NCI-H2081 (cell line): ENCODE measurements around the gene TCF19.
"Not testable (repeated sequence)": the region's sequence is repeated elsewhere in the genome, so short reads cannot be mapped to it uniquely, and the experiment has no call there.

Experiments used
- DNase-seq, 2 experiments: peaks; one replicate each; lab custom pipeline; 2025; lab: John Stamatoyannopoulos, UW

TCF19 gene

DNA sequence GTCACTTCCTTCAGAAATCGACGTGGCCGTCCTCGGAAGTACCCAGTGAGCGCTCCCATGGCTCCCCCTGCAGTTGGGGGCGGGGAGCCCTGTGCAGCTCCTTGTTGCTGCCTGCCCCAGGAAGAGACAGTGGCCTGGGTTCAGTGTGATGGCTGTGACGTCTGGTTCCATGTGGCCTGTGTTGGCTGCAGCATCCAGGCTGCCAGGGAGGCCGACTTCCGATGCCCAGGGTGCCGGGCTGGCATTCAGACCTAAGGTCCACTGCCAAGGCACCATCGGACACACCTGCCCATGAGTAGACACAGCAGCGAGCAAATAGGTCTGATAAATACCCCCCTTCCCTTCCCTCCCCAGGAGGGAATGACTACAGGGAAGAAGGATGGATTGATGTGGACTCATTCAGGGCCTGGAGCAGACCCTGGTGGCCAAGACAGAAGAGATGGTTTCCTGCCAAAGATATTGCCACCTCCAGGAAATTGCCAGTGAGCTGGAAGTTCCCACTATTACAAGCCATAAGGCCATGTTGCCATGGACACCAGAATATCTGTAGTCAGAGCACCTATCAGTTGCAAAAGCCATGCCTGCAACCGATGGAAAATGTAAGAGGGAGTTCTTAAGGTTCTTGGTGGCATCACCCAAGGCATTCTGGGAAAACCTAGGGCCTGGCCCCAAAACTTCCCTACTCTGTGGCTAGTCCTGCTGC is 4.2 kb downstream of the TCF19 start:
- DNase-seq, result no peak

DNA sequence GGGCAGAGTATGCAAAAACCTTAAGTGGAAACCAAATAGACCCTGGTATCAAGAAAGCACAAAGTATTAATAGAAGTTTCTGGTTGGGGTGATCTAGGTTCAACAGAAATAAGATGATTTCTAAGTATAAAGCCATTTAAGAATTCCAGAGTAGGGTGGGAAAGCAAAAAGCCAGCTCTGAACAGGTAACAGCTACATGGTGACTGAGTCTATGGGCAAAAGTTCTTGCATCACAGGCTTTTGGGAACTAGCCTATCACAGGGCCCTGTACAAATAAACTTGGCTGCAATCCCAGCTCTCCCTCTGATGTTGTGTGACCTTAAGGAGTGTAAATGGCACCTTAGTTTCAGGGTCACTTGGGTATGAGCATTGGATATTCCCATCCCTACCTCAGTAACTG is 5.5 kb downstream of the TCF19 start:
- no peak for DNase-seq

DNA sequence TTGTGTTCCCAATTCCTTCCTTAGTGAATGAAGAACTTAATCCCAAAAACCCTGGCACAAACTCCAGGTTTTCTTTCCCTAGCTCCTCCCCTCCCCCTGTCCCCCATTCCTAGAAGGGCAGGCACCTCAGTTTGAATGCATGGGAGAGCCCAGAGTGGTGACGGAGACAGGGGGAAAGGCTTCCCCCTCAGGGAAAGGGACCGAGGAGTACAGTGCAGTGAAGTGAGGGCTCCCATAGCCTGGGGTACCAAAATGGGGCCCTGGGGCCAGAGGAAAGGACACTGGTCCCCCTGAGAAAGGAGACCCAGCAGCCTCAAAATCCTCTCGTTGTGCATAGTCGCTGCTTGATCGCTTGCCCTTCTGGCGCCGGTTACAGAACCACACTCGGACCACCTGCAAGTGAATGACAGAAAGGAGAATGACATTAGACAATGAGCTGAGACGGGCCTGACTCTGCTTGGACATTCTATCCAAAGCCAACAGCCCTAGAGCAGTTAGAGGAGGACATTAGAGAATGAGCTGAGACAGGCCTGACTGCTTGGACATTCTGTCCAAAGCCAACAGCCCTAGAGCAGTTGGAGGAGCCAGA is 6.2 kb downstream of the TCF19 start:
- DNase-seq, result not testable (repeated sequence)

DNA sequence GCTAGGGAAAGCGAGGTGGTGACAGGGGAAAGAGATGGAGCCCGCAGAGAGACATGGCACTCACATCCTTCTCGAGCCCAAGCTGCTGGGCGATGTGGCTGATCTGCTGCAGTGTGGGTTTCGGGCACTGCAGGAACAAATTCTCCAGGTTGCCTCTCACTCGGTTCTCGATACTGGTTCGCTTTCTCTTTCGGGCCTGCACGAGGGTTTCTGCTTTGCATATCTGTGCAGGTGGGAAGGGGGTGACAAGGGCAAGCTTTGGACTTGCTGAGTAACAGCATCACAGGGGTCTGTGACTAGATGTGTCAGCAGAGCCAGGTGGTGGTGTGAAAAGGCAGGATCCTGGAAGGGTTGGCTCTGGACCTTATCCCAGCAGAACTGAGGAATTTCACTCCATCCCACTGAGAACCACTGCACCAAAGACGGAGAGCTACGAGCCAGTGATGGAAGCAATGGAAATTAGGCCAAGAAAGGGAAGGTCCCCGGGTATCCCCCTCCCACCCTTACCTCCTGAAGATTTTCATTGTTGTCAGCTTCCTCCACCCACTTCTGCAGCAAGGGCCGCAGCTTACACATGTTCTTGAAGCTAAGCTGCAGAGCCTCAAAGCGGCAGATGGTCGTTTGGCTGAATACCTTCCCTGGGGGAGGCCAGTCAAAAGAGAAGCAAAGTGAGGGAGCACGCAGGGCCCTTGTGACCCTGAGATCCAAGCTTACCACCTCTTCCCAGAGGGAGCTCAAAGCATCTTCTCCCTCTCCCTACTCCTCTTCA is 6.9 kb downstream of the TCF19 start:
- not testable (repeated sequence) for DNase-seq

DNA sequence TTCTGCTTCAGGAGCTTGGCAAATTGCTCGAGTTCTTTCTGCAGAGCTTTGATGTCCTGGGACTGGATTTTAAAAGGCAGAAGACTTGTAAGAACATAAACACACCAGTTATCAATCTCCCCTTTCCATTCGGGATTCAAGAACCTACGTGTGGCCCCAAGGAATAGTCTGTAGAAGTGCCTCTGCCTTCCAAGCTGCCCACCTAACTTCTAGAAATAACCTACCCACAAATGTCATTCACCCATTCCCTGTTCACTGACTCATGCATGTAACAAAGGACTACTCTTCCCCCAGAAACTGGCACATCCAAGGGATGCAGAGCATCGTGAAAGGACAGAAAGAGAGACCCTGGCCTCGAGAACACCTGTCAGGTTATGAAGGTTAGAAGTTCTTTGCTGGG is 7.6 kb downstream of the TCF19 start:
- no peak for DNase-seq

DNA sequence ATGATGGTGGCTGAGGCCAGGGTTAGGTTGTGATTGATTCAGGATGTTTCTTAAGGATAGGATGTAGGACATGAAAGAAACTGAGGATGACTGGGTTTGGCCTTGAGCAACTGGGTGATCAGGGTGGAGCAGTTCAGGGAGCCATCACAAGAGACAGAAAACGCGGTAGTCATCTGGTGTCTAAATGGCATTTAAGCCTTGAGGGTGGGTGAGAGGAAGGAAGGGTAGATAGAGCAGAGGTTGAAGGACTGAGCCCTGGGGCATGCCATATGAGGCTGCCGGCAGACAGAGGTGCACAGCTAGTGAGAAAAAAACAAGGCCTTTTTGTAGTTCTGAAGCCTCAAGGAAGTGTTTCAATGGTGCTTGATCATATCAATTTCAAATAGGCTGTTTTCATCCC is 10.2 kb downstream of the TCF19 start:
- no peak for DNase-seq

DNA sequence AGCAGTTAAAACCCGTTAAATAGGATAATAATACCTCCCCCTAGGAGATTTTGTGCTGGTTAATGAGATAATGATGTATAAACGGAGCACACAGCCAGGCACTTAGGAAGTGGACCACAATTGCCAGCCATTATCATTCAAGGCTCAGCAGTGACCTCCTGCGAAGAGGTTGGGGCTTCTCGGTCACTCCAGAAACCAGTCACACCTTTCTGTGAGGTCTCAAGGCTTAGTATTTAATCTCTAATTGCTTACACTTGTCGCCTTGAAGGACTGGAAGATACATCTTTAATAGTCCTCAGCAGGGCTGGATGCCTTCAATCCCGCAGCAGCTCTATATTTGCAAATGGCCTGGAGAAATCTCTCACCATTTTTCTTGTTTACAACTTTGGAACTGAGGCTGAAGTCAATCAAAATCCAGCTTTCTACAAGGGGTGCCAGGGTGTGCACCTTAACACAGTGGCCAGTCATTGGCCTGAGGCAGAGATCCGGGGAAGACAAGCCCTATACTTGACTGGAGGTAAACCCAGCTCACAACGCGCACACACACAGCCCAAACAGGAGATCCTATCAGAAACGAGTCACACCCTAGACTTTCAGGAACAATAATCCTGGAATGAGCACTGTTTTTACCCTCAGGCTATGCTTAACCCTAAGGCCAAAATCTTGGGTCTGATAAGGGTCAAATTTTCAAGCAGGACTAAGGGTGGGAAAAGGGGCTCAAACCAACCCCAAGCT is 10.9 kb downstream of the TCF19 start:
- no peak for DNase-seq

DNA sequence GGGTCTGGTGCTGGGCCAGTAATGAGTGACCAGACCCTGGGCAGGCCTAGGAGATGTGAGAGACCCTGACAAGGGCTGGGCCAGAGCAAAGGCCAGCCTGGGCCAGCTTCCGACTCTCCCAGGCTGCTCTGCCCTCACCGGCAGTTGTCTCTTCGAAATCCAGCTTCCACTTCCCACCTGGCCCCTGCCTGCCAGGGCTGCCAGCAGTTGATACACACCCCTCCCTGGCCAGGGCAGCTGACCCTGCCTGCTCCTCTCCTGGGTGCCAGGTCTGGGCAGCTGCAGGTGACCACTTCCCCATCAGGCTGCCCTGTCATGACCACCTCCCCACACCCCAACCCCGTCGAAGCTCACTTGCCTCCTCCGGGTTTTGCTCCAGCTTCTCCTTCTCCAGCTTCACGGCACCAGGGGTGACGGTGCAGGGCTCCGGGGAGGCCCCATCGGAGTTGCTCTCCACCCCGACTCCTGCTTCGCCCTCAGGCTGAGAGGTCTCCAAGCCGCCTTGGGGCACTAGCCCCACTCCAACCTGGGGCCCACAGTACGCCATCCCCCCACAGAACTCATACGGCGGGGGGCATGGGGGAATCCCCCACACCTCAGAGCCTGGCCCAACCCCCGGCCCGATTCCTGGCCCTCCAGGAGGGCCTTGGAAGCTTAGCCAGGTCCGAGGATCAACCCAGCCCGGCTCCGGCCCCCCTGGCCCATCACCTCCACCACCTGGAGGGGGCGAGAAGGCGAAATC is 11.6 kb downstream of the TCF19 start:
- DNase-seq, result not testable (repeated sequence)

DNA sequence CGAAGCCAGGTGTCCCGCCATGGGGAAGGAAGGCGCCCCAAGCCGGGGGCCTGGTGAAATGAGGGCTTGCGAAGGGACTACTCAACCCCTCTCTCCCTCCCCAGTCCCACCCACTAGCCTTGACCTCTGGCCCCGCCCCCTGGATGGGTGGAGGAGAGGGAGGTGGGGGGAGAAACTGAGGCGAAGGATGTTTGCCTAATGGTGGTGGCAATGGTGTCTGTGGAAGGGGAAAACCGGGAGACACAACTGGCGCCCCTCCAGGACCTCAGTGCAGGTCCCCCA is 12.2 kb downstream of the TCF19 start, which contains the start of gene POU5F1:
Gene POU5F1, minus strand, starts transcription at position 83 of the 282 bp plus-strand sequence. Its CDS starts 62 bp downstream, at position 21.
- no peak for DNase-seq

DNA sequence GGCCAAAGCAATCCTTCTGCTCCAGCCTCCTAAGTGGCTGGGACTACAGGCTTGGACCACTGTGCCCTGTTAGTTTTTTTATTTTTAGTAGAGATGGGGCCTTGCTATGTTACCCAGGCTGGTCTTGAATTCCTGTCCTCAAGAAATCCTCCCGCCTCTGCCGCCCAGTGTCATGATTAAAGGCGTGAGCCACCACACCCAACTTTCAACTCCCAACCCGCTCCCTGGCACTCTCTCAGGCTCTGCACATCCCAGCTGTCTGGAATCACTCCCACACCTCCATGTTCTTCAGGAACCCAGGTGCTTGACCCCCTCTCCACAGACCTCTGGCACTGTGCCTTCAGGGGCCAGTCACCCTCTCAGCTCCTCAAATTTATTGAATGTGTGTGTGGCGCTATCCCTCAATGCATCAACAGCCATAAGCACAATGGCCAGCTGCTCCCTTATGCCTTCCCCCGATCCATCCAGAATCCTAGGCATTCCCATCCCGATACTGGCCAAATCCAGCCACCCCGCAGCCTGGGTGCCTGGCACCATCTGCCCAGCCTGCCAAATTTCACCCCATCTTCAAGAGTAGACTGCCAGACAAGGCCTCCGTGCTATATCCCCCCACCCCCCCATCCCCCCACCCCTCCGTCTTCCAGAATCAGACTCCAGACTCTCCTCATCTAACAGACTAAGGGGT is 12.7 kb downstream of the TCF19 start:
- no peak for DNase-seq

DNA sequence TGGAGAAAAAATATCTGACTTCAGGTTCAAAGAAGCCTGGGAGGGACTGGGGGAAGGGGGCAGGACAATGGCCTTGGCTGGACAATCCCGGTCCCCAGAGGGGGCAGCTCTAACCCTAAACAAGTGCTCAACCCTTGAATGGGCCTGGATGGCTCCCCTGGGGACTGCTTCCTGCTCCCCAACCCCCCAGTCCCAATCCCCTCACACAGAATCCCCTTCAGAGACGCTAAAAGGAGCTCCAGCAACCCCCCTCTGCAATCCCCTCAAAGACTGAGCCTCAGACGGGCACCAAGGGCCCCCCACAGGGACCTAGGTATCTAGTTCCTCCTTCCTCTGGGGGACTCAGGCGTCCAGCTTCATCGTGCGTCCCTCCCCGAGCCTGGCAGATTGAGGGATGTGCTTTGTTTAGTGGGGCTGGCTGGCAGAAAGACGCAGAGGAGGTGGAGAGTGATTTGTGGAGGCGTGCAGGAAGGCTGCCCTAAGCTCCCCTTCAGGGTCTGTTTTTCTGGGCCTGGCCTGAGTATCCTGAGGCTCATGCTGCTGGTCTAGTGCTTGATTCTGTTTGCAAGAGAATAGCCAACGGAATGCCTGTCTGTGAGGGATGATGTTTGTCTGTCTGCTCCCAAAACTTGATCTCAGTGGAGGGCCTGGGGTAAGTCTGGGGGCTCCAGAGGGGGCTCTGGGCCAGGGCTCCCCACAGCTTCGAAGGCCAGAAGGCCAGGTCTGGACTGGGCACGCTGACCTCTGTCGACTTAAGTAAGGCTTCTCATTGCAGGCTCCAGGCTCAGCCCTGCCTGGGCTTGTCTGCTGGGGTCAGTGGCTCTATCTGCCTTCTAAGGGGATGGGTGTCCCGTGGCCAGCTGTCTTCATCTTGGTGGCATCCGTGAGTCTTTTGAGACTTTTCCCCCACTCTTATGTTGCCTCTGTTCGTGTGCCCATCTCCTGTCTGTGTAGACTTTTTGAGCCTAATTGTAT is 13.8 kb downstream of the TCF19 start:
- DNase-seq, result no peak

DNA sequence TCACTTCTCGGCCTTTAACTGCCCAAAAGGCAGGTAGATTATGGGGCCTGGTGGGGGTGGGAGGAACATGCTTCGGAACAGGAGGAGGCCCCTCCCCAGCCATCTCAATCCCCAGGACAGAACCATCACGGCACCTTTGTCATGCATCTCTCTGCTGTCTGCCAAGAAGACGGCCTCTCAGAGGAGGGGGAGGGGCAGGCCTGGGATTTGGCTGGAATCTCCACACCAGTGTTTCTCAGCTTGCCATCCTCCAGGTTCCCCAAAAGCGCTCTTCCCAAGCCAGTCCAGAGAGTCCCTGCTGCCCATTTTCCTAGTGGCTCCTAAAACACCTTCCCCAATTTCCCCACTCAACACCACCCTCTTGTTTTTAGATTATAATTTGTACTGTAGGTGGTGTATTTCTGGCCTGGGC is 14.6 kb downstream of the TCF19 start:
- no peak for DNase-seq

DNA sequence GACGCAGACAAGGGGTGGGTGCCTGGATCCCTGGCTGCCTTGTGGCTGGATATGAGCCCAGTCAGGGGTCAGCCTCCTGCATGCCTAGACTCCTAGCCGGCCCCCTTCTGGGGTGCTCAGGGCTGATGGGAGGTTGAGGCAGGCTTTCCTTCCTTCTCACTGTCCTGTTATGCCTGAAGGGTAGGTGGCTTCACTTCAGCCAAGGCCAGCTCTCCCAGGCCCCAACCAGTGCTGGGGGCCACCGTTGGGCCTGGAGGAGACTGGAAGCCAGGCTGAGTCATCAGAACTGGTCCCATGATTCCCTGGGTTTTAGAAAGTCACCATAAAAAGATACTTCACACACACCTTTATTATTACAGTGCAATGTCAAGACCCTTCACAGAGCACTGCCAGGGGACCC is 15.0 kb downstream of the TCF19 start:
- no peak for DNase-seq

DNA sequence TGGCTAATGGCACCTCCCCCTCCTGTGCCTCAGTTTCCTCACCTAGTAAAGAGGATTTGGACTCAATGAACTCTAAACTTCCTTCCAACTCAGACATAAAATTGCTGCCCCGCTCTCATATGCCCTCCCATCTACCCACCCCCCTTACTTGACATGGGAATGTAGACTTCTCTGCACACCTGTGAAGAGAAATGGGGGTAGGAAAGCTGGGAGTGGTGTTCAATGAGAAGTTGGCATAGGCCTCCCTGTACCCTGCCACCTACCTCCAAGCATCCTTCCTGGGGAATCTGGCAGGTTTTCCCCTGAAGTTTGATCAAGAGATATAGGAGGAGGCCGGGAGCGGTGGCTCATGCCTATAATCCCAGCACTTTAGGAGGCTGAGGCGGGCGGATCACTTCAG is 16.0 kb downstream of the TCF19 start:
- no peak for DNase-seq

DNA sequence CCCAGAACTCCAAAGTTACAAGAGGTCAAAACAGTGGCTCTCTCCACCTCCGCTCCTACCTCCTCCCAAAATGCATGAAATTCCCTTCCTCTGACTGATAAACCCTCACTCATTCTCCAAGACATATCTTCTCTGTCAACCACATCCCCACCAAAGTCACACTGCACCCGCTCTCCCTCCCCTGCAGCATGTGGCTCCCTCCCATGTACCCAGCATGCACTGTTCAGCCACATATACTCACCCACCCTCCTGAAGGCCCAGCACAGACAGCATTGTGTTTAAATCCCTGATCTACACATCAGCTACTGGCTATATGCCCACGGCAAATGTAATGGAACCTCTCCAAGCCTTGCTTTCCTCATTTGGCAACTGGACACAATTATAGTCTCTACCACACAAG is 17.6 kb downstream of the TCF19 start:
- DNase-seq, result no peak

DNA sequence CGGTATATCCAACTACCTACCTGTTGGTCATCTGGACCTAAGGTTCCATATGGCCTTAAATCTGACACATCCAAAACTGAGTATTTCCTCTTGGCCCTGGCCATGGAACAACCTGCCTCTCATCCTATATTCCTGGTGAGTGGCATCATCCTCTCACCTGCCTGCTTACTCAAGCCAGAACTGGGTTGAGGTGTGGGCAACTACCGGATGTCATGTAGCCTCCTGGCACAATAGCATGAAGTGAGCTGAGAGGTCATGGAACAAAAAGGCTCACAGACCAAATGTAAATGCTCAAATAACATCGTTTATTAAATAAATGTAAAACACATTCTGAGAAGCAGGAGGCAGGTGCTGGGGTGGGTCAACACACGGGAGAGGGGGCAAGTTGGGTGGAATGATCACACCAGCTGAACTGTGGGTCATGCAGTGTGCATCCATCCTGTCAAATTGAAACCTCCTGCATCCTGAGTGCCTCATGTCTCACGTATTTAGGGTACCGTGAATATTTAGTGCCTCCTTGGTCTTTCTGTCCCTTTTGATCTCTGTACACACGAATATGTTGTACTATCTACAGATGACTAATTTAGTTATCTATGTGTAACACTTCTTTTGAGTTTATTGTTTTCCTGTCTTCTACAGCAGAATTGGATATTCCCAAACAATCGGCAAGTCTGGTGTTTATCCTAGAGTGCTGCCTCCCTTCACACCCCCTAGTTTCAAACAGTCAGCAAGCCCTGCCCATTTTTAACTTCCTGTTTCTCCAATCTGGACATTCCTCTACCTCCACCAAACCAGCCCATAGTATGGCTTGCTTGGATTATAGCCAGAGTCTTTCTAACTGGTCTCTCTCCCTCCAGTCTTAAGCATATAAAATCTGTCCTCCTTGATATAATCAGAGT is 20.0 kb downstream of the TCF19 start:
- DNase-seq, result no peak

DNA sequence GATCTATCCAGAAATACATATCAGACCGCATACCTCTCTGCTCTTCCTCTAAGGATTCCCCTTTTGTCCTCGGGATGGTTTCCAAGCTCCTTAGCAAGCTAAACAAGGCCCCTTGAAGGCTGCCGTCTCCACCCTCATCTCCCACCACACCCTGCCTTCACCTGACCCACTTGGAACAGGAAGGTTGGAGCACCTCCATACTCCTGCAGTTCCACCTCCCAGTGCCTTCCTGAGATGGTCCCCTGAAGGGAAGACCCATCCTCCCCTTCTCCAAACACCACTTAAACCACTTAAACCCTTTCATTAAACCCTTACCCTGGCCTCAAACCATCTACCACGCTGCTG is 20.6 kb downstream of the TCF19 start:
- no peak for DNase-seq

DNA sequence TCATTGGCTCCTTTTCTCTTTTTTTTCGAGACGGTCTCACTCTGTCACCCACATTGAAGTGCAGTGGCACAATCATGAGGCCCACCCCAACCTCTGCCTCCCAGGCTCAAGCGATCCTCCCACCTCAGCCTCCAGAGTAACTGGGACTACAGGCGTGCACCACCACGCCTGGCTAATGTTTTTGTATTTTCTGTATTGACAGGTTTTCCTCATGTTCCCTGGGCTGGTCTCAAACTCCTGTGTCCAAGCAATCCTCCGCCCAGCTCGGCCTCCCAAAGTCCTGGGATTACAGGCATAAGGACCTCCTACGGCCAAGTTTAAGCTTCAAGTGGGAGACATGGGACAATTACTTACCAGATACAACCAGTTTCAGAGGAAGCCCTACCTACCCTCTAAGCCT is 21.5 kb downstream of the TCF19 start:
- no peak for DNase-seq

DNA sequence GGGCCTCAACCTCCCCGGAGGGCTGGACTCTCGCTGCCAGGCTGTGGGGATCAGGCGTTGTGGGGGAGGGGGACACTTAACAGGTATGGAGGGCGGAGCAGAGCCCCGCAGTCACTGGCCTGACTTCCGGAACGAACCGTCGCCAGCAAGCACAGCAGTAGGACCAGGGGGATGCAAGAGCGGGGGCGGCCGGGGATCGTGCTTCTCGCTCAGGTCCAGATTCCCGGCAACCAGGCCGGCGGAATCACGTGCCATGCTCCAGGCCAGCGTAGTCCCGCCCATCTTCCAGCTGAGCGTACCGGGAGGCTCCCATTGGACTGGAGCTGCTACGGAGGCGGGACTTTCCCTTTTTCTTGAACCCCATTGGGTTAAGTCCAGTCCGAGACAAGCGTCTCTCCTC is 22.1 kb downstream of the TCF19 start:
- DNase-seq, result no peak
